Lung (tissue), 12 donors: ENCODE measurements around the gene SHANK2. TPM values are rescaled to one million over a fixed set of nuclear protein-coding genes. Genes with fewer than 3 reads are reported as not detected.

Experiments used
- ATAC-seq: fragments of 200-7000 bp; cut with Tn5 transposase; one replicate; pipeline ENCODE4 v1.9.1; 2020; ENCODE audit warnings: moderate number of reproducible peaks; ENCODE audit not compliant: insufficient read depth, low FRiP score
- DNase-seq, 3 donors: peaks; one replicate each; pipeline ENCODE4 v3.0.0-alpha.2; 2013 to 2017
- H3K27ac ChIP-seq, 2 donors: one replicate each; pipeline ENCODE4 v1.5.1; 2013; ENCODE audit warnings: mild to moderate bottlenecking in 2 of 2, moderate library complexity in 2 of 2, control low read depth in 1 of 2, inconsistent platforms in 1 of 2, low read depth in 1 of 2, low read length in 1 of 2
- H3K27me3 ChIP-seq, 3 donors: one replicate each; pipeline ENCODE4 v1.5.1; 2013; ENCODE audit warnings: low read length in 2 of 3; ENCODE audit not compliant: control insufficient read depth in 3 of 3, insufficient read depth in 3 of 3
- H3K36me3 ChIP-seq, 4 donors: one replicate each; pipeline ENCODE4 v1.5.1; 2013; ENCODE audit warnings: low read length in 4 of 4, mild to moderate bottlenecking in 1 of 4, moderate library complexity in 1 of 4; ENCODE audit not compliant: control insufficient read depth in 4 of 4, insufficient read depth in 4 of 4
- H3K4me1 ChIP-seq, 5 donors: one replicate each; pipeline ENCODE4 v1.5.1; 2013; ENCODE audit warnings: low read length in 5 of 5, mild to moderate bottlenecking in 2 of 5, moderate library complexity in 1 of 5; ENCODE audit not compliant: control insufficient read depth in 5 of 5, insufficient read depth in 5 of 5
- H3K4me3 ChIP-seq: one replicate; pipeline ENCODE4 v1.5.1; 2013; ENCODE audit warnings: mild to moderate bottlenecking, control low read depth, moderate library complexity
- H3K9ac ChIP-seq, 2 donors: one replicate each; pipeline ENCODE4 v1.5.1; 2013; ENCODE audit warnings: low read length in 2 of 2, control low read depth in 1 of 2; ENCODE audit not compliant: insufficient read depth in 1 of 2
- H3K9me3 ChIP-seq, 4 donors: one replicate each; pipeline ENCODE4 v1.5.1; 2013; ENCODE audit warnings: low read length in 3 of 4, mild to moderate bottlenecking in 1 of 4, moderate library complexity in 1 of 4; ENCODE audit not compliant: control insufficient read depth in 4 of 4, insufficient read depth in 3 of 4
- WGBS, 2 donors: extraction: QIAGEN DNeasy Blood & Tissue Kit; methylation state at CpG; one replicate each; pipeline ENCODE4 v1.1.7; 2013; 5-methylcytosine and 5-hydroxymethylcytosine counted together
- polyA plus RNA-seq, 2 donors: library from polyadenylated mRNA; stranded (reverse); fragments of 200-250 nt; gene quantifications; one replicate each; pipeline ENCODE4 v1.2.1, GENCODE V29; 2013
- total RNA-seq, 2 donors: library from RNA; depleted of rRNA in 1 of 2; stranded (reverse); fragments of >200 nt in 1 of 2; gene quantifications; one replicate each; pipeline ENCODE4 v1.2.1, GENCODE V29; 2014 to 2021
- TF ChIP-seq, protein P1 (sequence below): IDR thresholded peaks from 2 replicates; pipeline ENCODE4 v1.5.1; 2012; ENCODE audit warnings: mild to moderate bottlenecking; ENCODE audit errors: control extremely low read depth, extremely low read depth
- donor health status: control.
- donor health status: control.
- donor health status: Bipolar disorder and iron deficiency.
- donor health status: healthy.
- donor health status: DM: yes; HTN: yes; CAD: no.

Gene SHANK2
- total and polyA plus RNA-seq, 4 donors: 3.0 to 55.4 (median 25.9) TPM

DNA sequence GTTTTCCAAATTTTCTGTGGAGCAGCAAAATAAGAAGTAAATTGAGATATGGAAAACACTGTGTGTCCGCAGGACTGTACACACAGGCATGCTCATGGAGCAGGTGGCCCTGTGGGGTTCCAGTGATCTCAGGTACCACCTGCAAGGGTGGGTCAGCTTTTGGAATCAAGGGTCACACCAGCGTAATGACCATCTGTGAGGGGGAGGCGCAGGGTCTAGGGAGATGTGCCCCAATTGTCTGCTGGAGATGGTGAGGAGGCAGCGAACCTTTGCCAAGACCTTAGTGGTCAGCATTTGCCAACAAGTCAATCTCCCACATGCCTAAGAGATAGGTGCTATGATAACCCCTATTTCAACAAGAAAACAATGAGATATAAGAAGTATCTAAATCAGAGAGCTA lies 49.4 kb downstream of the SHANK2 start:
- Histone ChIP-seq H3K27ac (no peak overlapping the region), H3K36me3 (no peaks in the 10 kb centered on the region), H3K4me1 (peaks cover 0 to 9% (median 5%) of the 10 kb centered on the region in 5 donors), H3K4me3 (no peak overlapping the region), H3K9me3 (no peaks in the 10 kb centered on the region), H3K9ac (no peak overlapping the region), H3K27me3 (no peaks in the 10 kb centered on the region)
- TF ChIP-seq, protein P1, sequence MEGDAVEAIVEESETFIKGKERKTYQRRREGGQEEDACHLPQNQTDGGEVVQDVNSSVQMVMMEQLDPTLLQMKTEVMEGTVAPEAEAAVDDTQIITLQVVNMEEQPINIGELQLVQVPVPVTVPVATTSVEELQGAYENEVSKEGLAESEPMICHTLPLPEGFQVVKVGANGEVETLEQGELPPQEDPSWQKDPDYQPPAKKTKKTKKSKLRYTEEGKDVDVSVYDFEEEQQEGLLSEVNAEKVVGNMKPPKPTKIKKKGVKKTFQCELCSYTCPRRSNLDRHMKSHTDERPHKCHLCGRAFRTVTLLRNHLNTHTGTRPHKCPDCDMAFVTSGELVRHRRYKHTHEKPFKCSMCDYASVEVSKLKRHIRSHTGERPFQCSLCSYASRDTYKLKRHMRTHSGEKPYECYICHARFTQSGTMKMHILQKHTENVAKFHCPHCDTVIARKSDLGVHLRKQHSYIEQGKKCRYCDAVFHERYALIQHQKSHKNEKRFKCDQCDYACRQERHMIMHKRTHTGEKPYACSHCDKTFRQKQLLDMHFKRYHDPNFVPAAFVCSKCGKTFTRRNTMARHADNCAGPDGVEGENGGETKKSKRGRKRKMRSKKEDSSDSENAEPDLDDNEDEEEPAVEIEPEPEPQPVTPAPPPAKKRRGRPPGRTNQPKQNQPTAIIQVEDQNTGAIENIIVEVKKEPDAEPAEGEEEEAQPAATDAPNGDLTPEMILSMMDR: no peak
- no peak for DNase-seq
- 96 to 97% methylated on average over 4 of the region's 4 CpGs for WGBS, 2 donors
- ATAC-seq: no peak

DNA sequence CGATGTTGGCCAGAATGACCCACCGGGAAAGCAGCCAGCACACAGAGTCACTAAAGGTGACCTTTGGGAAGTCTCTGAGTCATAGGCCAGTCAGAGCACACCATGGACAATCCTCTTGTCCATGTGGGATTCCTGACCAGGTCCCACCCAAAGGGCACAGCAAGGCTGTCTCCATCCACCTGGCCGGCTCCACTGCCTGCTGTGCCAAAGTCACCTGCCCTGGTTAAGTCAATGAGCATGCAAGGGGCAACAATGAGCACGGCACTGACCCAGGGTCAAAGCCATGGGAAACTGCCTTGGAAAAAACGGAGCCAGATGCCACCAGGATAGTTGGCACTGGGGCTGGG lies 49.8 kb downstream of the SHANK2 start:
- Histone ChIP-seq H3K27me3 (no peaks in the 10 kb centered on the region), H3K4me1 (peaks cover 0 to 9% (median 5%) of the 10 kb centered on the region in 5 donors), H3K9me3 (no peaks in the 10 kb centered on the region), H3K4me3 (no peak overlapping the region), H3K9ac (no peak overlapping the region), H3K27ac (no peak overlapping the region), H3K36me3 (no peaks in the 10 kb centered on the region)
- DNase-seq (no peak), ATAC-seq (no peak)
- TF ChIP-seq, protein P1: no peak
- 91 to 92% methylated on average over 5 of the region's 5 CpGs for WGBS, 2 donors

Other genes starting within 250 kb of the SHANK2 start
- 100 to 1,000 TPM in 1 of 2 donors, 10 to 100 TPM in 1; 41.2 to 138 TPM for gene DHCR7, start 195.8 kb upstream of the SHANK2 start, total RNA-seq
- gene DHCR7, start 195.8 kb upstream of the SHANK2 start, polyA plus RNA-seq: 10 to 100 TPM; 67.8 to 68.3 TPM
- gene NADSYN1, start 200.6 kb upstream of the SHANK2 start, total RNA-seq: 10 to 100 TPM; 65.9 to 79.3 TPM
- gene NADSYN1, start 200.6 kb upstream of the SHANK2 start, polyA plus RNA-seq: 10 to 100 TPM; 62.8 to 64.1 TPM